CD4-positive, alpha-beta memory T cell (primary cell): ENCODE results near the gene TEX19. TPM values are rescaled to one million over a fixed set of nuclear protein-coding genes. Genes with fewer than 3 reads are reported as not detected.
"Not testable (repeated sequence)": the region's sequence is repeated elsewhere in the genome, so short reads cannot be mapped to it uniquely, and the experiment has no call there.

Experiments used
- CTCF ChIA-PET: fragments of 350-600 bp; sonication (Branson Sonifier 250); formaldehyde crosslinking; loops from one replicate; lab custom pipeline; 2021; ENCODE audit warnings: inconsistent platforms; ENCODE audit not compliant: partially characterized antibody; lab: Charles Lee
- POLR2A ChIA-PET: fragments of 350-600 bp; sonication (Branson Sonifier 250); formaldehyde crosslinking; loops from one replicate; lab custom pipeline; 2021; ENCODE audit not compliant: partially characterized antibody; lab: Charles Lee
- DNase-seq, 5 donors: peaks; one replicate each; pipeline versions ENCODE4 v3.0.0 to v3.0.0-alpha.2; 2020 to 2022; ENCODE audit warnings: mixed read lengths in 1 of 5
- H3K27ac ChIP-seq: one replicate; pipeline ENCODE4 v1.7.0; 2013; ENCODE audit warnings: low read depth, low read length
- H3K27me3 ChIP-seq: 2 replicates; pipeline ENCODE4 v1.7.0; 2013; ENCODE audit warnings: mild to moderate bottlenecking, low read length, moderate library complexity; ENCODE audit not compliant: insufficient read depth
- H3K36me3 ChIP-seq: 2 replicates; pipeline ENCODE4 v1.7.0; 2013; ENCODE audit warnings: mild to moderate bottlenecking, low read length, moderate library complexity; ENCODE audit not compliant: insufficient read depth
- H3K4me1 ChIP-seq: 2 replicates; pipeline ENCODE4 v1.7.0; 2013; ENCODE audit warnings: mild to moderate bottlenecking, low read length, moderate library complexity; ENCODE audit not compliant: insufficient read depth
- H3K4me3 ChIP-seq, 2 donors: one replicate each; pipeline ENCODE4 v1.7.0; 2013; ENCODE audit warnings: low read length in 2 of 2, mild to moderate bottlenecking in 1 of 2
- H3K9me3 ChIP-seq, 2 donors: one replicate each; pipeline ENCODE4 v1.7.0; 2013; ENCODE audit warnings: low read length in 2 of 2, control low read depth in 1 of 2; ENCODE audit not compliant: control insufficient read depth in 1 of 2
- H3K27ac Mint-ChIP-seq, 7 donors: one replicate each; pipeline ENCODE4 v1.8.0; 2020 to 2021; ENCODE audit warnings: mixed read lengths in 7 of 7, mild to moderate bottlenecking in 6 of 7, inconsistent platforms in 3 of 7, moderate library complexity in 3 of 7
- H3K27me3 Mint-ChIP-seq, 2 donors: one replicate each; pipeline ENCODE4 v1.8.0; 2020 to 2021; ENCODE audit warnings: mixed read lengths in 2 of 2
- H3K36me3 Mint-ChIP-seq, 2 donors: one replicate each; pipeline ENCODE4 v1.8.0; 2020 to 2021; ENCODE audit warnings: mixed read lengths in 2 of 2, inconsistent platforms in 1 of 2, mild to moderate bottlenecking in 1 of 2
- H3K4me1 Mint-ChIP-seq, 4 donors: one replicate each; pipeline ENCODE4 v1.8.0; 2020 to 2021; ENCODE audit warnings: mixed read lengths in 4 of 4, mild to moderate bottlenecking in 1 of 4
- H3K4me3 Mint-ChIP-seq, 8 donors: one replicate each; pipeline ENCODE4 v1.8.0; 2020 to 2021; ENCODE audit warnings: mixed read lengths in 8 of 8, mild to moderate bottlenecking in 7 of 8, moderate library complexity in 6 of 8, inconsistent platforms in 3 of 8
- H3K9me3 Mint-ChIP-seq, 8 donors: one replicate each; pipeline ENCODE4 v1.8.0; 2020 to 2021; ENCODE audit warnings: mixed read lengths in 8 of 8, mild to moderate bottlenecking in 5 of 8, inconsistent platforms in 3 of 8, moderate library complexity in 1 of 8
- intact Hi-C: fragments of 100-400 bp; cut with micrococcal nuclease; formaldehyde crosslinking; loops from one replicate; pipeline ENCODE4 v1.15.1; 2023
- polyA plus RNA-seq, 2 donors: library from polyadenylated mRNA; unstranded; fragments of 300-500 nt; fragmentation: Illumina TruSeq; gene quantifications; one replicate each; pipeline ENCODE4 v1.2.3, GENCODE V29; 2021
- total RNA-seq, 2 experiments: library from RNA; stranded (reverse); gene quantifications; one replicate each; pipeline ENCODE4 v1.2.3, GENCODE V29; 2021

TEX19 gene
- total and polyA plus RNA-seq, 4 experiments from 2014 or later = not detected

DNA sequence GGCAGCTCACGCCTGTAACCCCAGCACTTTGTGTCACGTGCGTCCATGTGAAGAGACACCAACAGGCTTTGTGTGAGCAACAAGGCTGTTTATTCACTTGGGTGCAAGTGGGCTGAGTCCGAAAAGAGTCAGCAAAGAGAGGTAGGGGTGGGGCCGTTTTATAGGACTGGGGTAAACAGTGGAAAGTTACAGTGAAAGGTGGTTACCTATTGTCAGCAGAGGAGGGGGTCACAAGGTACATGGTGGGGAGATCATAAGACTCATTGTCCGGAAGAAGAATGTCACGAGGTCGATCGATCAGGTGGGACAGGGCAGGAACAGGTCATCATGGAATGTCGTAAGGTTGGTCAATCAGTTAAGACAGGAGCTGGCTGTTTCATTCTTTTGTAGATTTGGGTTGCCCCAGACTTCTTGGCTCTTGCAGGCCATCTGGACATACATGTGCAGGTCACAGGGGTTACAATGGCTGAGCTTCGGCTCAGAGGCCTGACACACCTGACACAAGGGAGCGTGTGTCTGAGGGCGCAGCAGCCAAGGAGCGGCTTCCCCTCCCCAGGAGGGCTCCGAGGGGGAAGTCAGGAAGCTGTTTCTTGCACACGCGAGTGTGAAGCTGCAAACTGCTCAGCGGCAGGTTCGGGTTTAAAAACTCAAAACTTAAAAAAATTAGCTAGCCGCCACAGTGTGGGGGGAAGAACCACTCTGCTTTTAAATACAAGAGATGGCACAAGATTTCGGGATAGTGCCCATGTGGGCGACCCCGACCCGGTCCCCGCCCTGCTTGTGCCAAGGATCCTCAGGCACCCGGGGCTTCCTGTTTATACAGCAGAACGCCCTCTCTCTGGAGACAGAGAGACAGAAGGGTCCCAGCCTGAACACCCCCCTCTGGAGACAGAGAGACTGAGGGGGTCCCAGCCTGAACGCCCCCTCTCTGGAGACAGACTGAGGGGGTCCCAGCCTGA, 12.4 kb upstream of the TEX19 start:
- DNase-seq = no peak
- peaks cover 2 to 5% of the 10 kb centered on the region in 2 donors for H3K27me3 Mint-ChIP-seq
- no peaks in the 10 kb centered on the region for H3K9me3 ChIP-seq
- no peak overlapping the region for H3K27ac Mint-ChIP-seq
- ChIA-PET CTCF (no interaction called here), POLR2A (no interaction called here)
- no peak overlapping the region for H3K4me3 ChIP-seq
- no peaks in the 10 kb centered on the region for H3K36me3 Mint-ChIP-seq
- H3K4me1 ChIP-seq = peaks cover 6% of the 10 kb centered on the region
- peaks cover 0 to 8% (median 4%) of the 10 kb centered on the region in 4 donors for H3K4me1 Mint-ChIP-seq
- no peaks in the 10 kb centered on the region for H3K9me3 Mint-ChIP-seq
- H3K4me3 Mint-ChIP-seq = no peak overlapping the region
- no peaks in the 10 kb centered on the region for H3K36me3 ChIP-seq
- intact Hi-C loops = no loop called here
- H3K27me3 ChIP-seq = no peaks in the 10 kb centered on the region
- H3K27ac ChIP-seq = no peak overlapping the region

DNA sequence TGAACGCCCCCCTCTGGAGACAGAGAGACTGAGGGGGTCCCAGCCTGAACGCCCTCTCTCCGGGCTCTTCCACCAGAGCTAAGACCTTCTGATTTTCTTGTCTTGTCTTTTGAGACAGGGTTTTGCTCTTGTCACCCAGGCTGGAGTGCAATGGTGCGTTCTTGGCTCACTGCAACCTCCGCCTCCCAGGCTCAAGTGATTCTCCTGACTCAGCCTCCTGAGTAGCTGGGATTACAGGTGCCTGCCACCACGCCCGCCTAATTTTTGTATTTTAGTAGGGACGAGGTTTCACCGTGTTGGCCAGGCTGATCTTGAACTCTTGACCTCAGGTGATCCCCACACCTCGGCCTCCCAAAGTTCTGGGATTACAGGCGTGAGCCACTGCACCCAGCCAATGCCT, 11.1 kb upstream of the TEX19 start:
- H3K9me3 Mint-ChIP-seq, CTCF ChIA-PET, H3K27ac ChIP-seq, H3K4me1 ChIP-seq, intact Hi-C loops, H3K9me3 ChIP-seq, DNase-seq, H3K27me3 Mint-ChIP-seq, H3K27ac Mint-ChIP-seq, H3K27me3 ChIP-seq, H3K4me3 ChIP-seq, H3K36me3 ChIP-seq, POLR2A ChIA-PET, H3K36me3 Mint-ChIP-seq, H3K4me3 Mint-ChIP-seq: not testable (repeated sequence)
- H3K4me1 Mint-ChIP-seq = peaks cover 0 to 13% (median 8%) of the 10 kb centered on the region in 4 donors

DNA sequence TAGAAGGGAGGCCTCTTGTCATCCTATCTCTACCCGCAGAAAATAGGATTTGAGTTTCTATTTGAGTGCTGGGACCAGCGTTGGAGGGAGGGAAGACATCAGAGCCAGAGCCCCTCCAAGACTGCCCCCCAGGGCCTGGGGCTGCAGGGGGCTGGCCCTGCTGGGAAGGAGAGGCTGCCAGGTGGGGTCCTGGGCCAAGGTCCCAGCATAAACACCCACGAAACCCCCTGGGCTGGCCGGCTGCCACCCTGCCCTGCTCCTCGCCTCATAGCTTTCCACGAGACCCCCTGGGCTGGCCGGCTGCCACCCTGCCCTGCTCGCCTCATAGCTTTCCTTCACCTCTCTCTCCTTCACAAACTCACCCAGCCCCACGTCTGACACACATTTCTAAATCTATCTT, 10.6 kb upstream of the TEX19 start:
- no peaks in the 10 kb centered on the region for H3K9me3 ChIP-seq
- Mint-ChIP-seq H3K36me3 (no peaks in the 10 kb centered on the region), H3K4me1 (peaks cover 0 to 13% (median 8%) of the 10 kb centered on the region in 4 donors), H3K27me3 (peaks cover 2 to 5% of the 10 kb centered on the region in 2 donors), H3K4me3 (no peak overlapping the region), H3K27ac (peak overlapping the region in 1 of 7 donors; percentile 76), H3K9me3 (no peaks in the 10 kb centered on the region)
- ChIA-PET CTCF (no interaction called here), POLR2A (no interaction called here)
- intact Hi-C loops = no loop called here
- H3K4me1 ChIP-seq = peaks cover 6% of the 10 kb centered on the region
- no peaks in the 10 kb centered on the region for H3K27me3 ChIP-seq
- no peak overlapping the region for H3K27ac ChIP-seq
- H3K36me3 ChIP-seq = no peaks in the 10 kb centered on the region
- no peak for DNase-seq
- no peak overlapping the region for H3K4me3 ChIP-seq

DNA sequence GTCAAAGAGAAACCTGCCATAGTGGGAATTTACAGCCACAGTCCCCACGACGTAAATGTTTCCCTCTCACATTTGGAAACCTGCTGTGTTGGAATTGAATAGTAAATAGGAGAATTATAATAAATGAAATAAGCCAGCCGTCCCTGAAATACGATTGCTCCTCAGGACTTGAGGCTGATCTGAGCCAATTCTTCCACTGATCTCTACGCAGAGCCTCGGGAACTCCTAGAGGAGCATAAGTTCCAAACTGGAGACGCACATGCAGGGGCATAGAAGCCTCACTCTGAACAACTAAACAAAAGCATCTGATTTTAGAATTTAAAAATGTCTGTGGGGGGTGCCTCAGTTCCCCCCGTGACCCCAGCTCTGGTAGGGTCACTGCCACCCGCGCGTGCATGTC, 10.2 kb upstream of the TEX19 start:
- no peak overlapping the region for H3K4me3 ChIP-seq
- Mint-ChIP-seq H3K4me3 (no peak overlapping the region), H3K36me3 (no peaks in the 10 kb centered on the region), H3K27ac (peak overlapping the region in 1 of 7 donors; percentile 76), H3K27me3 (peaks cover 2 to 5% of the 10 kb centered on the region in 2 donors), H3K4me1 (peaks cover 0 to 13% (median 8%) of the 10 kb centered on the region in 4 donors), H3K9me3 (no peaks in the 10 kb centered on the region)
- ChIA-PET CTCF (interaction anchor here (1.4 to 5.4 kb wide), 2 partner anchors 12 to 66 kb away, joined by 3 to 52 read pairs; no protein-coding TSS in a partner anchor), POLR2A (no interaction called here)
- intact Hi-C loops = no loop called here
- H3K4me1 ChIP-seq = peaks cover 6% of the 10 kb centered on the region
- H3K36me3 ChIP-seq = no peaks in the 10 kb centered on the region
- DNase-seq = no peak
- H3K9me3 ChIP-seq = no peaks in the 10 kb centered on the region
- no peaks in the 10 kb centered on the region for H3K27me3 ChIP-seq
- no peak overlapping the region for H3K27ac ChIP-seq

DNA sequence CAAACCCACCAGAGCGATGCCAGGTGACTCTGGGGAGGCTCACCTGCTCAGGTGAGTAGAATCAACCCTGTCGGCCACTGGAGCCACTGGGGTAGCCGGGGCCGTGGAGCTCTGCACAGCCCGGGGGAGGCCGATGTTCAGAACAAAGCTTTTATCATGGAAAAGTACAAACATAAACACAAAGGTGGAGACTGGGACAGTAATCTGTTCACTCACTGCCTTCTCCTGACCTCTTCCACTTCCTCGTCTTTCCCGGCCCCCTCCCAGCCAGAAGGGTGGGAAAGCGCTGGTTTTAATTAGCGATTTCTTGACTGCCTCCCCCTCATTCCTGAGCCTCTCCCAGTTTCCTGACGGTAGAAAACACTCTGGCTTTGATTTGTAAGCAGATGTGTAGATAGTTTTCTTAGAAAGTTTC, 9.8 kb upstream of the TEX19 start:
- no peak overlapping the region for H3K4me3 ChIP-seq

DNA sequence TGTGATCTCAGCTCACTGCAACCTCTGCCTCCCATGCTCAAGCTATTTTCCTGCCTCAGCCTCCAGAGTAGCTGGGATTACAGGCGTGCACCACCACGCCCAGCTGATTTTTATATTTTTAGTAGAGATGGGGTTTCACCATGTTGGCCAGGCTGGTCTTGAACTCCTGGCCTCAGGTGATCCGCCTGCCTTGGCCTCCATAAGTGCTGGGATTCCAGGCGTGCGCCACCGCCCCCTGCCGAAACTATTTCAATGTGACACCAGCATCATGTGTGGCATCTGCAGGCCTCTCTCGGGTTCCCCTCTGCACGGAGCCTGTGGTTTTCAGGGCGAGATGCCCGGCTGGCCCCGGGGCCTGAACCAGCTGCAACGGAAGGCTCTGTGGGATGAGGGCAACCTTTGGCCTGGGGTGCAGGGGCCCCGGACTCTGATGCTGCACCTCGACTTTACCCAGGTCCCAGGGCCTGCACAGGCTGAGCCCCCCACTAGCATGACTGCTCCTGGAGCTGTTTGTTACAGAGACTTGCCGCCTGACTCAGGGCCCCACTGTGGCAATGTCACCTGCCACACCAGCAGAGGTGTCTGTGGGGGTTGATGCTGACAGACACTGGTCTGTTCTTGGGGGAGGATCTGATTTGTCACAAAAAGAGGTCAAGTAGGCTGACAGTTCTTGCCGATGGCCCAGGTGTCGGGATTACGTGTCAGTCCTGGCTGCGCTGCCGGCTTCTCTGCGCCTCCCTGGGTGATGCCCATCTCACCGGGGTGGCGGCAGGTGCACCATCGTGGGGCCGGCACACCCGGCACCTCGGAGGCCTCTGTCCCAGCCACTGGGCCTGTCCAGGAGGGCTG, 8.6 kb upstream of the TEX19 start:
- Histone ChIP-seq H3K4me3 (no peak overlapping the region), H3K27ac (no peak overlapping the region), H3K9me3 (no peaks in the 10 kb centered on the region), H3K36me3 (no peaks in the 10 kb centered on the region), H3K4me1 (peaks cover 6% of the 10 kb centered on the region), H3K27me3 (no peaks in the 10 kb centered on the region)
- no peaks in the 10 kb centered on the region for H3K36me3 Mint-ChIP-seq
- H3K27me3 Mint-ChIP-seq = peaks cover 2 to 9% of the 10 kb centered on the region in 2 donors
- POLR2A ChIA-PET = no interaction called here
- peak in 1 of 5 donors; percentile 27 for DNase-seq
- H3K27ac Mint-ChIP-seq = no peak overlapping the region
- no peaks in the 10 kb centered on the region for H3K9me3 Mint-ChIP-seq
- no peak overlapping the region for H3K4me3 Mint-ChIP-seq
- CTCF ChIA-PET = interaction anchor here (0.9 to 5.4 kb wide), 15 partner anchors 12 to 203 kb away, joined by 3 to 52 read pairs (median 3); partner anchors contain the start of gene SECTM1
- H3K4me1 Mint-ChIP-seq = peaks cover 0 to 13% (median 8%) of the 10 kb centered on the region in 4 donors
- intact Hi-C loops = loop anchor here (1.0 to 10.0 kb wide), 4 partner anchors 64 to 424 kb away; no protein-coding TSS in a partner anchor

More for the DNA sequence above, 9.8 kb upstream of the TEX19 start:
- Mint-ChIP-seq H3K9me3 (no peaks in the 10 kb centered on the region), H3K36me3 (no peaks in the 10 kb centered on the region), H3K27ac (no peak overlapping the region), H3K4me3 (no peak overlapping the region), H3K4me1 (peaks cover 0 to 13% (median 8%) of the 10 kb centered on the region in 4 donors), H3K27me3 (peaks cover 2 to 5% of the 10 kb centered on the region in 2 donors)
- Histone ChIP-seq H3K27ac (no peak overlapping the region), H3K27me3 (no peaks in the 10 kb centered on the region), H3K4me1 (peaks cover 6% of the 10 kb centered on the region), H3K9me3 (no peaks in the 10 kb centered on the region), H3K36me3 (no peaks in the 10 kb centered on the region)
- intact Hi-C loops = no loop called here
- ChIA-PET POLR2A (no interaction called here), CTCF (interaction anchor here (1.0 to 5.4 kb wide), 6 partner anchors 12 to 204 kb away, joined by 3 to 52 read pairs (median 4); partner anchors contain the start of gene SECTM1)
- no peak for DNase-seq
